ENCODE measurements around the gene ARHGAP15.

ARHGAP15 gene

DNA sequence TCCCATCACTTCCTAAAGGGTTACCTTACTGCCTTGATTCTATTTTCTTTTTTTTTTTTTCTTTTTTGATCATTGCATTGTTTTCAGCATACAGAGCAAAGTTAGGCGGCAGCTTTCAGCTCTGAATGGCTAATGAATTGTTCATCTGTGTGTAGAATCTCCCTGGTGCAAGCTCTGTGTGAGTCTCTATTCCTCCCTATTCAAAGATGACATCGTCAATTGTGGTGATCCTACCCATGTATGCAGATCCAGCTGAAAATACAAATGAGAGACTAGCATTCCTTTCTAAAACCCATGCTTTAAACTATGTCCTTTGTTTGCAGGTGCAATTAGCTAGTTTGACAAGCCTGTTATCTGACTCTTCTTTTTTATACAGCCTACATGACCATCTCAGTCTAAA lies 539.0 kb downstream of the ARHGAP15 start:
- DNase-seq = no peak

DNA sequence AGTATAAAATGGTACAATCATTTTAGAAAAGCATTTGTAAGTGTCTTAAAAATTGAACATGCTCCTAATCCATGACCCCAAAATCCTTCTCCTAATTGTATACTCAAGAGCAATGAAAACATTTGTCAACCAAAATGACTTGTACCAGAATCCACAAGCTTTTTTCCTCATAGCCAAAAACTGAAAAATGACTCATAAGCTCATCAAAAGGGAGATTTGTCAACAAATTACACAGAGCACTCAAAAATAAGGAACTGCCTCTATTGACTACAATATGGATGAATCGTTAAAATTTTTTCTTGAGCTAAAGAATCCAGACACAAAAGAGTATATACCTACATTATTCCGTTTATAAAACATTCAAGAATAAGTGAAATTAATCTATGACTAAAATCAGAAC lies 544.8 kb downstream of the ARHGAP15 start:
- no peak for DNase-seq

DNA sequence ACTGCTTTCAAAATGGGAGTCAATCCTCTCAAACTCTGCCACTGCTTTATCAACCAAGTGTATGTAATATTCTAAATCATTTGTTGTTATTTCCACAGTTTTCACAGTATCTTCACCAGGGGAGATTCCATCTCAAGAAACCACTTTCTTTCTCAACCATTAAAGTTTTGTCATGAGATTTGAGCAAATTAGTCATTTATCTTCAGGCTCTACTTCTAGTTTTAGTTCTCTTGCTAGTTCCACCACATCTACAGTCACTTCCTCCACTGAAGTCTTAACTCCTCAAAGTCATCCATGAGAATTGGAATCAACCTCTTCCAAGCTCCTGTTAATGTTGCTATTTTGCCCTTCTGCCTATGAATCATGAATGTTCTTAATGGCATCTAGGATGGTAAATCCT lies 545.8 kb downstream of the ARHGAP15 start:
- DNase-seq = no peak

DNA sequence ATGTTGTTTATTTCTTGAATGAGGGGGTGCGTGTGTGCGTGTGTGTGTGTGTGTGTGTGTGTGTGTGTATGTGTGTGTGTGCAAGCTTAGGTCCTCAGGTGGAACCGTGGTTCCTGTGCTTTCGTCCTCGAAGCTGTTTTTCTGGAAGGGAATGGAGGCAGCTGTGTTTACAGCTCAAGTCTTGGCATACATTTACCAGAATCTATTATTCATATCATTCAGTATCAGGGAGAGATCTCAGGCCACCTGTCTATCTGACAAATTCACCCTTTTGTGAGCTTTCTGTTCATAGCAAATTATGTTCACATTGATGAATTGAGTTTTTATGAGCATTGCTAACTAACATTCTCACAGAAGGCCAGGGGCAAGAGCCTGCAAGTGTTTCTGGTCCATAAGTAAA lies 550.4 kb downstream of the ARHGAP15 start:
- no peak for DNase-seq

DNA sequence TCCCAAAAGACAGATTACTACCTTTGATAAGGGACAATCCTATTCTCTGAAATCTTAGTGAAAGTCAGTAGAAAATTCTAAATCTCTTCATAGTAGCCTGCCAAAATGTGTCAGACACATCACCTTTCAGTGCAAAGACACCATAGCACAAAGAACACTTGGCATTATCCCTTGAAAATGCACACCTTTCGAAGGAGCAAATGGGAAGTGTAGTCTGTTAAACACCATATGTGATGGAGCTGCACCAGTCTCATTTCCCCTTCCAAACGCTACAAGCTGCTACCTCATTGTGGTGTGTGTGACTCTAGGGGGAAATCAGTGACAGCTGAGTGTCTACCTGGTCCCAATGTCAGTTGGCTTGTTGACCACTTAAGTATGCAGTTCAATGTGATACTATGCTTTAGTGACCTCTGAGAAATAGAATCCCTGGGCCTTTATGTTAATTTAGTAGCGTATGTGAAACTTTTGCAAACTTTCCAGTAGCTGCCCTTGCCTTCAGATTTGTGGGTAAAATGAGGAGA lies 551.7 kb downstream of the ARHGAP15 start:
- no peak for DNase-seq

DNA sequence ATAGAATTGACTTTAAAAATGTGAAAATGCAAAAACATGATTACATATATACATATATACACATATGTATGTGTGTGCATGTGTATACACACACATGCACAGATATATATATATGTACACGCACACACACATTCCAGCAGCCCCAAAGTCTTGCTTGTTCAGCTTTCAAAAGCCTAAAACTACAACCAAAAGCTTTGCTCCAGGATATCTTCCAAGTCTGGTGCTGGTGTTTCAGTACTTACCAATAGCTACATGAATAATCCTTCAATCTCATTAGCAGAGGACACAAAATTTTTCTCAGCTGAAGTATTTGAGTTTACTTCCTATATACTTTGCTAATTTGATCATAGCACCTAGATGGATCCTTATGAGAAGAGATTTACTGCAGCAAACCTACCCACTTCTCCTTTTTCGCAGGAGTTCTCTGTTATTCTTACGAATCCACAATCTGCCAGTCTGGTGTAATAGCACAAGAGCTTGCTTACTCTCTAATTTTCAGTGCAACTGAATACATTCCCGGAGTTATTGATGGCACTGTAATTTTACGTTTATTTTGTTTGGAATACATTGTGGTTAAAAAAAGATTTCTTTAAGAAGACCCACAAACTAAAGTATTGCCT lies 553.3 kb downstream of the ARHGAP15 start:
- no peak for DNase-seq

DNA sequence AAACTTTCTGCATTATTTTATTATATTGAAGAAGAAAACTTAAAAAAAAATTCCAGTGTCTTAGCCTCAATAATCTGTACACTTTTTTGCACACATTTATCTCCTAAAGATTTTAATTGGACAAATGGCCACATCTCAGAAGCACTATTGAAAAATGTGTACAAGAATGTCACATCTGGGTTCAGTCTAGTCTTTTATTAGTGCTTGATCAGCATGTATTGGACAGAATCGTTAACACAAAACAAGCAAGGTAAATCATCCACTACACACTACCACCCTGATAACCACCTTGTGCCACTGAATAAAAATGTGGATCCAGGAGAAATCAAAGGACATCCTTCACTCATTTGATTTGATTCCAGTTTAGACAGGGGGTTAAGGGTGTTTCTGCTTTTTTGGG lies 554.8 kb downstream of the ARHGAP15 start:
- DNase-seq = no peak

DNA sequence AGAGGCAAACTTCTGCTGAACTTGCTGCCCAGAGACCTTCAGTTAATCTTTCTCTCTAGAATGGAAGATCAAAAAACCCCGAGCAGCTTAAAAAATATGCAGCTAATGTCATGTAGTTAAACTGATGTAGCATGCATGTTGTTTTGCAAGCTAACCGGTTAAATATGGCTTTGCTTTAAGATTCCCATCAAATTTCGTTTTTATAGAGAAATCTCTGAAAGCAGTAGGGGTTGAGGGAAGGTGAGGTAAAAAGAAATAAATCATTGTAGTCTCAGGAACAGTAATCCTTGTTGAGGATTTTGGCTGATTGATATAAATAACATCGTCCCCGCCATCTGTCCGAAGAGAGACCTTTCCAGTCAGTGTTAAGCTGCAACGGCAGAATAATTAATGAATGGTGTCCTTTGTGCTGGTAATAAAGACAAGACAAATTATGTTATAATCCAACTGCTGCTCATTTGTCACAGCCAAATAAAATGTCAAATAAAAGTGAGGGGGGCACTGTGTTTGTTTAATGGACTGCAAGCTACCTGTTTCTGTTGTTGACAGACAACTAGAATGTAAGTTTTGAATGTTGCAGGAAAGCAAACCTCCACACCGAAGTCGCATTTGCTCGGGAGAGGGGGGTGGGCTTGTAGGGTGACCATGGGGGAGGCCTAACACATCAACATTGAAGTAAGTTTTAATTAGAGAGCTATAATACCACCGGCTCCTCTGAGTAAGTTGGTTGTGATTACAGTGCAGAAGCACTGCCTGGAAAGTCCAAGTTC lies 555.5 kb downstream of the ARHGAP15 start:
- DNase-seq = no peak

DNA sequence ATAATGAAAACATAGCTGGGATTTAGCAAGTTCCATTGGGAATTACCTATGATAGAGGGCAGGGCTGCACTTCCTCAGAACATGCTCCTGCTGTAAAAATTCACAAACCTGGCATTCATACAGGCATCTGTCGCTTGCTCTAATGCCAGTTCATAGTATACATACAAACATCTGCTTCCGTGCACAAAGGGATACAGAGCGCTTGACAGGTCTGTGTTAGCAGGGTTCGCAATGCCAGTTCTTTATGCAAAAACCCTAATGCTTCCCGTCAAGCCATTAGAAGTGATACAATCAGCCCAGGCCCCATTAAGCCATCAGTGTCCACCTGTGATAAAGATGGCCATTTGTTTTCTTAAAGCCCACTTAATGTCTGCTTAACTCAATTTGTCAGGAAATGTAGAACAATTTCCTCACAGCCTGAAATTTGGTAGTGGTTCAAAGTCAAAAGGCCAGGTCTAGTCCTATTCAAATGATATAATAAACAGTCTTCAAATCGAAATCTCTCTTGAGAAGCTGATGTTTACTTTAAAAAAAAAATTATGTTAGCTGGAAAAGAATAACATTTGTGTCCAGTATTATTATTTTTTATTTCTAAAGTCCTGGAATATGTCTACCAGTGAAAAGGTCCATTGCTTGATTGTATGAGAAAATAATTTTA lies 556.3 kb downstream of the ARHGAP15 start:
- DNase-seq = no peak

DNA sequence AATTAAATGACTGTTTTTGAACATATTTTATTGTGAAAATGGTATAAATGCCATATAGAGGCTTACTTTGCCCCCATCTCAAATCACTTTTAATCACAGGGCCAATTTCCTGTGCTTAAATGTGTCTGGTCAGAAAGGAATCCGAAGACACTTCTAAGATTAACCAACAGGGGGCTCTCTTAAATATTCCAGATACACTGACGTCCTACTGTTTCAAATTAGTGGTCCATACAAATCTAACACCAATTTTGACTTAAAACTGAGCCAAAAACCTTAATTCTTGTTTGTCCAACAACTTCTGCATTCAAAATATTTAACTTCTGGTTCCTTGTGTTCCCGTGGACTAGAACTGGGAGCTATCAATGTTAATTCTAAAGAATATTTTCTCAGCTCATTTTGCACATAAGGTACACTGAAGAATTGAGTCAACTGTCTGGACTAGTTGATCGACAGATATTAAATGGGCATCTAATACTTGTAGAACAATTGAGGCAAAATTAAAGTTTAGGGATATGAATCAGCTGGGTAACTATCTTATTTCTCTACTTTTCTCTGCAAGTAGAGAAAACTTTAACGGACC lies 557.5 kb downstream of the ARHGAP15 start:
- no peak for DNase-seq

DNA sequence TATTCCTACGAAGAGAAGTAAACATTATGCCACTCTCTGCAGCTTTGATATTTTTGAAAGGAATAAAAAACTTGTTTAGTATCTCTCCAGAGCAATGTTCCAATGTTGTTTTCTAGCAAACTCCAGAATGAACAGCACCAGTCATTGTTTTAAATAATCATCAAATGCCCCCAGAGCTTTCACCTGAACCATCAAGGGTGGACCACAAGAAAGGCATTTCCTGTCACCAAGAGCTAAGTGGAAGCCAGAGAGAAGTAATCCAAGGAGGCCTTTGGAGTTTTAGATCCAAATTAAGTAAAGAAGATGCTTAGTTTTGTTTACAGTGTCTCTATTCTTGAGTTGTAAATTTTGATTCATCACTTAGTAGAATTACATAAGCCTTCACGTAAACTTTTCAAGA lies 559.0 kb downstream of the ARHGAP15 start:
- DNase-seq = no peak

DNA sequence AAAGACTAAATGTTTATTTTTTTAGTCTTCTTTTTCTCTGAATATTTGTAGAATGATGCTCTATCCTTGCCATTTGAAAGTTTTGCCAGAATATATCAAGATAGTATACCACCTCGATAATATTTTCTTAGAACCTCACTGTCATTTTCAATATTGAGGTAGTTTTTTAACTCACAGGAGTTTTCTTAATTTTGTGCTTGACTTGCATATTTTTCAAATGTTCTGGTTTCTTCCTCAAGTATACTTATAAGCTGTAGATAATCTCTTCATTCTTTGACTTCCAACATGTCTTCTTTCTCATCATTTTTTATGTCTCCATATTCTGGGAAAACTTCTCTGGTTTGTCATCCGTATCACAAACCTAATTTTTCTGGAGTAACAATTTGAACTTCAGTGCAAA lies 559.6 kb downstream of the ARHGAP15 start:
- no peak for DNase-seq

DNA sequence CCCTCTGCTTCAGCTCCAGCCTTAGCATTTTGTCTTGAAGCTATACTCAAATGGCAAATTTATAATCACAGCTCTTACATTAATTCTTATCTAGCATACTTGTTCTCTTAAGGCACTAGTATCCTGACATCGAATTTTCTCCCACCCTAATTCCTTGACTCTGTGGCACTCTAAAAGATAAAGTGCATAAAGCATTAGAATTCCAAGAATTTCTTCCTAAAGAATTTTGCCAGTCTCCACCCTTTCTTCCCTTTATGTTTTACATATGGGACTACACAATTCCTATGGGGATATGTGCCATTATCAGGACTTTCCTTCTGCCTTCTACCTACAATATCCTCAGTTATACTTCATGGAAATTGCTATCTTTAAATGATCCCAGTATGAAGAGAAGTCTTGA lies 560.3 kb downstream of the ARHGAP15 start:
- no peak for DNase-seq

DNA sequence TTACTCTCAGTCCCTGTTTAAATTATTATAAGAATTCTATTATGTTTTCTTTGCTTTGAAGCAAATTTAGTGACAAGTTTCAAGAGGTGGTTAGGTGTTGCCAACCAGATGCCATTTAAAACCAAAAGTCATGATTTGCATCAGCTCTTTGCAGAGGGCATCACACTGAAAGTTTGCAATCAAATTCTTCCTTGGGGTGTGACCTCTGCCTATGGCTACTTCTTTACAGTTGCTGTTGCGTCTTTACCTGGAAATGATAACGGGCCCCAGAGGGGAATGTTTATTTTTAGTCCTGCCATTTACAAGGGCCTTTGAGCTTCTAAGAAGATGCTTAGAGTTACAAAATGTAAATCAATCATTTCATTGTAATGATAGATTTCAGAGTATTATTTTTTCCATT lies 561.0 kb downstream of the ARHGAP15 start:
- no peak for DNase-seq

DNA sequence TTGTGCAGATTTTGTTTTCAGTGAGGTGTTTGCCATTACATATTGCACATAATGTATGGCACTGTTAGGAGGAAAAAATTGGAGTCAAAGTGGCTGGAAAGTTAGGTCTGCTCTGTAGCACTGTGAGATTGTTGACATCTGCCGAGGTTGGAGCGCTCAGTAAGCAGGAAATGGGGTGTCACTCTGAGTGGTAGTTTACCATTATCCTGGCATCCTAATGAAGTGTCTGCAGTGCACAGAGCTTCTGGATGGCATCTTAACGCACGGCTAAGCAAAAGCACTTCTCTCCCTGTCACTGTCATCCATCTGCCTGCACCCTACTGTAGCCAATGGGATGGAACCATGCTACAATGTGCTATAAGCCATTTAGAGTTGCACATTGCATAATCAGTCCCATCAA lies 561.9 kb downstream of the ARHGAP15 start:
- DNase-seq = no peak

DNA sequence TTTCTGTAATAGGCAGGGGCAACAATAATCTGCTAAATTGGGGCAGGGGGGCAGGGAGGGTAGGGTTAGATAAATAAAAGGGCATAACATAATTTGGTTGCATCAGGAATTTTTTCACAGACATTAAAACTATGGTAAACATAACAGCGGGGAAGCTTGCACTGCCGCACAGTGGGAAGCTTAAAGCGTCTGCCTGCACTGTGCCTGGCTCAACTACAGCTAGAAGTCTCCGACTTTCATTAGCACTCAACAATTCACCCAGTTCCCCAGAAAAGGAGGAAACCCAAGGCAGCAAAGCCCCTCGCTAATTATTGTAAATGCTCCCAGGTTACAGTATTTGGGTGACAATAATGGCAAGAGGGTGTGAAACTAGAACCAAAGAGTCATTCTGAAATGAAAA lies 562.9 kb downstream of the ARHGAP15 start:
- no peak for DNase-seq

DNA sequence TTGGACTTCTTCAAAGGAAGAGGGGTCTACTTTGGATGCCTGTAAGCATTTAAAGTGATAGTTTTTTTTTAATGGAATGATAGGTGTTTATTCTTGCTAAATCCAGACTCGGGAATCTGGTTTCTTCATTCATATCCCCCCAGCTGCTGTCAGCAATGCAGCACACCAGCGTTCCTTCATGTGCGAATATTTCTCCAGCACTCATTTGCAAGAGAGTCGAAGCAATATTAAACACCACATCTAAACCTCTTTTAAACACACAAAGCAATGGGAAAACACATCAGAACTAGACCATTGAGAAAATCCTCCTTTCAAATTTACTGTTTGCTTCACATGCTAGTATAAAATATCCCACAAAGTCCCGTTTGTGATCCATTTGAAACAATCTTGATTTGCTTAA lies 563.7 kb downstream of the ARHGAP15 start:
- DNase-seq = no peak

DNA sequence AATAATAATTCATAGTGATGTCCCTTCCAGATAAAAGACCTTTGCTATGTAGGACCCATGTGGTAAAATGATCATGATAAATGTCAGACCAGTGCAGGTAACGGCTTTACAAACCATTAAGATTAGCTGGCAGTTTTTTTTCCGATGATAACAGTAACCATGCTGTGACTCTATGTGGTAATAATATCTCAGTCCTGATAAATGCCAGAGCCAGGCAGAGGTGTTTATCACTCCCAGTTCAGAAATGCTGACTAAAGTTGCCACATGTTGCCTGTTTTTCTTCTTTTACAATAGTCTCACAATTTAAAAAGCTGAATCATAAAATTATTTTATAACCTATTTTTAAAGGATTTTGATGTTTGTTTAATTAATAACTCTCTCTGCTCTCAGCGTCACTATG lies 565.1 kb downstream of the ARHGAP15 start:
- no peak for DNase-seq

DNA sequence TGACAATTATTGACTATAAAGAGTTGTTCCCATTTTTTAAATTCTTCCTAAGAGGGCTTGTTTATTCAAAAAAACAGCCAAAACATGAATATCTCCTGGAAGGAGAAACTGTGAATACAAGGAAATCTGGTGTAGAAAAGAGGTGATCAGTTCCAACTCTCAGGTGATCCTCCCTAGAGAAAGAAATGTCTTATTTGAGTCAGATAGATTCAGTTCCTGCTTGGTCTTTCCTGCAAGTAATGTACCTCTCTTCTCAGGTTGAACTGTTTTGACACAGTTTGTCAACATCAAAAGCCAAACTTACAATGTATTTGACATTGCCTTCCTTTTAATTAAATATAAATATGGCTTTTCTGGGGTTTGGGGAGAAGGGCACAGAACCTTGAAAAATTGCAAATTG lies 567.4 kb downstream of the ARHGAP15 start:
- no peak for DNase-seq

DNA sequence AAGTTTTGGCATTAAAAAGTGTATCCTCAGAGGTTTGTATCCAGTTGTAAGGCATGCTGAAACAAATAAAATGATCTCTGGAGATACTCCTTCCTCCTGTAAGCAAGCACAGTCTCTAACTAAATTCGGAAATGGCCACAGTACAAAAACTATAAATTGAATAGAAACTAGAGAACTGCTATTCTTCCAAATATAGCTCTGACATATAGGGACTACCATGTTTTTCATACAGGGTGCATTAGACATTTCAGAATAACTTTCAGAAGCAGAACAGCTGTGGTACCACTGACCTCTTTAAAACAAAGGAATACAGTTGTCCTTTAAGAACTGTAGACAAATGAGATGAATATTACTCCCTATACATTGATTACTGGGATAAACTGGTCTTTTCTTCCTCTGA lies 568.5 kb downstream of the ARHGAP15 start:
- DNase-seq = no peak

DNA sequence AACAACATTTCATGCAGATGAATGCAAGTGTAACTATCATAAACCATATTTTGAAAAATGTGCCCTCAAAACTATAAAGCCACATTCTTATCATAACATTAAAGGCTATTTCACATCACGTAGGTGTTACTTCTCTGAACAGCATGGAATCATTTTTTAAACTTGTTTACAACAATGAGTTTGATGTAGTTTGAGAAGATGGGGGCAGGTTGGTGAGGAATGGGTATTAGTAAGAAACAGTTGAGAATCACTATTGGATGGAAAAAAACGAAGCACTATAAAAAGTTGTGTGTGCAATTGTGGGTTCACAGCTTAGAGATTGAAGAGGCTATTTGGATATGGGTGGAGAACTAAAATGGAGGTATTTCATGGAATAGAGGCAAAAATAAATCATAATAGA lies 569.1 kb downstream of the ARHGAP15 start:
- no peak for DNase-seq

DNA sequence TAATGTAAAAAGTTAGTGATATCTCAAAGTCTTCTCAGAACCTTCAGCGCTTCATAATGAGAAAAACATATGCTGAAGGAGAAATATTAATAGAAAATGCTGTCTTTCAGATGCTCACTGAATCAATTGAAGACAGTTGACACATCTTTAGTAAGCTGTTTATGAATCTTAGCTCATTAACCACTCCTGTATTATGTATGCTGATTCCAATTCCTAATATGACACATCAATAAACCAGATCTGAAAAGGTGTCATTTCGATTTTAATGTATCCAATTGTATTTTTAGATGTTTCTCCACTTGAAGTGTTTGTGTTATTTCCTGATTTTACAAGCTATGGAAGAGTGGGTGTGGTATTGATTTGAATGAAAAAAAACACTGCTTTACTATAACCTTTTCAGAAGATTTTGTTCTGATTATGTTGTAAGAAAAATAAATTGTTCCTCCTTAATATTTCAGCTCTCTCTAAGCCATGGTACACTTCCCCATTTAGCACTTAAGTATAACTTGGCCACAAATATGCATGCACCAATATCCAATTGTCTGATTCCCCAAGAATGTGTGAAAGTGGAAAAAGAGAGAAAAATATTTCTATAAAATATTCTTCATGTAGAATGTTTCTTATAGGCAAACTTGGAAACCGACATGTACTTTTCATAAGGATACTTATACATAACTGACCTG lies 569.8 kb downstream of the ARHGAP15 start:
- no peak for DNase-seq

DNA sequence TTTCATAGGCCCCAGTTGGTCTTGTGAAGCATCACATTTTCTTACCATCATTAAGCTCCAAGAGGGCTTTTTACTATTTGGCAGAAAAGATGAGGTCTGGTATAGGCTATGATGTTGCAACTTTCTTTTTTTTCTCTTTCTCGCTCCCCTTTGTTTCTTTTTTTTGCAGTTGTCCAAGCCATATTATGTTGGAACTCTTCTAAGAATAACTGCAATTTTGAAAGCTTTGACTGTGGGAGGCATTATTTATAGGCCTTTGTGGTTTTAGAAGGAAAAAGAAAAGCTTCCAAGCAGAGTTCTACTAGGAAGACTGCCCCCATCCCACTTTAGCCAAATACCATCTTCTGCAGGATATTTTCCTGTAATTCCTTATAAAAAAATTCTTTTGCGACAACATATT lies 571.6 kb downstream of the ARHGAP15 start:
- no peak for DNase-seq
